Activated T-cell treated with anti-CD3 and anti-CD28 coated beads, Interleukin-2, amount 50 U/mL, for 24 hours (primary cell): Measurements from ENCODE around the gene MOB3B.
"Not testable (repeated sequence)": the region's sequence is repeated elsewhere in the genome, so short reads cannot be mapped to it uniquely, and the experiment has no call there.

Experiments used
- DNase-seq: peaks from one replicate; pipeline ENCODE4 v3.0.0-alpha.2; 2020
- H3K27ac Mint-ChIP-seq: 2 replicates; pipeline ENCODE4 v1.8.0; 2020; ENCODE audit warnings: mild to moderate bottlenecking, mixed read lengths
- H3K27me3 Mint-ChIP-seq: 2 replicates; pipeline ENCODE4 v1.8.0; 2020; ENCODE audit warnings: mixed read lengths
- H3K36me3 Mint-ChIP-seq: 2 replicates; pipeline ENCODE4 v1.8.0; 2020; ENCODE audit warnings: low read depth, mixed read lengths
- H3K4me1 Mint-ChIP-seq: 2 replicates; pipeline ENCODE4 v1.8.0; 2020; ENCODE audit warnings: low read depth, mixed read lengths
- H3K4me3 Mint-ChIP-seq: 2 replicates; pipeline ENCODE4 v1.8.0; 2020; ENCODE audit warnings: mild to moderate bottlenecking, moderate library complexity, mixed read lengths
- H3K9me3 Mint-ChIP-seq: 2 replicates; pipeline ENCODE4 v1.8.0; 2020; ENCODE audit warnings: mixed read lengths

The MOB3B gene

GRCh38 chr9:27427272-27427643, 102.4 kb downstream of the MOB3B start:
- H3K36me3 Mint-ChIP-seq, result no peaks in the 10 kb centered on the region
- H3K4me1 Mint-ChIP-seq, result peaks cover 6% of the 10 kb centered on the region
- no peak overlapping the region for H3K4me3 Mint-ChIP-seq
- H3K9me3 Mint-ChIP-seq, result no peaks in the 10 kb centered on the region
- DNase-seq, result no peak
- H3K27ac Mint-ChIP-seq, result no peak overlapping the region
- H3K27me3 Mint-ChIP-seq, result no peaks in the 10 kb centered on the region

GRCh38 chr9:27426511-27427271, 102.9 kb downstream of the MOB3B start:
- H3K27ac Mint-ChIP-seq, result no peak overlapping the region
- no peak for DNase-seq
- no peak overlapping the region for H3K4me3 Mint-ChIP-seq
- peaks cover under 1% of the 10 kb centered on the region for H3K4me1 Mint-ChIP-seq
- no peaks in the 10 kb centered on the region for H3K27me3 Mint-ChIP-seq
- H3K9me3 Mint-ChIP-seq, result no peaks in the 10 kb centered on the region
- no peaks in the 10 kb centered on the region for H3K36me3 Mint-ChIP-seq

GRCh38 chr9:27425827-27426510, 103.6 kb downstream of the MOB3B start:
- no peaks in the 10 kb centered on the region for H3K36me3 Mint-ChIP-seq
- no peaks in the 10 kb centered on the region for H3K9me3 Mint-ChIP-seq
- H3K27me3 Mint-ChIP-seq, result no peaks in the 10 kb centered on the region
- H3K4me3 Mint-ChIP-seq, result no peak overlapping the region
- H3K4me1 Mint-ChIP-seq, result no peaks in the 10 kb centered on the region
- DNase-seq, result no peak
- no peak overlapping the region for H3K27ac Mint-ChIP-seq

GRCh38 chr9:27423915-27424710, 105.5 kb downstream of the MOB3B start:
- H3K4me1 Mint-ChIP-seq, result no peaks in the 10 kb centered on the region
- H3K9me3 Mint-ChIP-seq, result peaks cover 6% of the 10 kb centered on the region
- no peak overlapping the region for H3K27ac Mint-ChIP-seq
- no peak for DNase-seq
- H3K36me3 Mint-ChIP-seq, result no peaks in the 10 kb centered on the region
- no peak overlapping the region for H3K4me3 Mint-ChIP-seq
- H3K27me3 Mint-ChIP-seq, result no peaks in the 10 kb centered on the region

GRCh38 chr9:27422279-27422834, 107.3 kb downstream of the MOB3B start:
- Mint-ChIP-seq H3K4me1 (no peaks in the 10 kb centered on the region), H3K27me3 (no peaks in the 10 kb centered on the region), H3K36me3 (no peaks in the 10 kb centered on the region), H3K4me3 (no peak overlapping the region), H3K9me3 (peaks cover 10% of the 10 kb centered on the region), H3K27ac (no peak overlapping the region)
- no peak for DNase-seq

- H3K36me3 Mint-ChIP-seq, result no peaks in the 10 kb centered on the region
- peaks cover 10% of the 10 kb centered on the region for H3K9me3 Mint-ChIP-seq
- no peaks in the 10 kb centered on the region for H3K4me1 Mint-ChIP-seq
- no peaks in the 10 kb centered on the region for H3K27me3 Mint-ChIP-seq
- no peak for DNase-seq
- no peak overlapping the region for H3K4me3 Mint-ChIP-seq
- no peak overlapping the region for H3K27ac Mint-ChIP-seq
These were observed 108.0 kb downstream of the MOB3B start for GRCh38 chr9:27421577-27421976.

- H3K4me3 Mint-ChIP-seq, H3K4me1 Mint-ChIP-seq, DNase-seq, H3K27me3 Mint-ChIP-seq, H3K36me3 Mint-ChIP-seq, H3K9me3 Mint-ChIP-seq, H3K27ac Mint-ChIP-seq: not testable (repeated sequence)
These were observed 110.1 kb downstream of the MOB3B start for GRCh38 chr9:27419558-27419957.

- Mint-ChIP-seq H3K4me3 (no peak overlapping the region), H3K9me3 (peaks cover 5% of the 10 kb centered on the region), H3K27me3 (no peaks in the 10 kb centered on the region), H3K4me1 (no peaks in the 10 kb centered on the region), H3K27ac (no peak overlapping the region), H3K36me3 (no peaks in the 10 kb centered on the region)
- DNase-seq, result no peak
These were observed 115.3 kb downstream of the MOB3B start for GRCh38 chr9:27414220-27414761.

GRCh38 chr9:27413511-27414219, 115.9 kb downstream of the MOB3B start:
- Mint-ChIP-seq H3K27me3 (no peaks in the 10 kb centered on the region), H3K4me1 (no peaks in the 10 kb centered on the region), H3K27ac (no peak overlapping the region), H3K4me3 (no peak overlapping the region), H3K36me3 (no peaks in the 10 kb centered on the region), H3K9me3 (no peaks in the 10 kb centered on the region)
- DNase-seq, result no peak

- no peak for DNase-seq
- Mint-ChIP-seq H3K4me1 (no peaks in the 10 kb centered on the region), H3K9me3 (no peaks in the 10 kb centered on the region), H3K36me3 (no peaks in the 10 kb centered on the region), H3K27ac (no peak overlapping the region), H3K27me3 (no peaks in the 10 kb centered on the region), H3K4me3 (no peak overlapping the region)
These were observed 116.7 kb downstream of the MOB3B start for GRCh38 chr9:27412963-27413362.

GRCh38 chr9:27412081-27412480, 117.5 kb downstream of the MOB3B start:
- Mint-ChIP-seq H3K27ac (no peak overlapping the region), H3K4me1 (no peaks in the 10 kb centered on the region), H3K36me3 (no peaks in the 10 kb centered on the region), H3K27me3 (no peaks in the 10 kb centered on the region), H3K9me3 (no peaks in the 10 kb centered on the region), H3K4me3 (no peak overlapping the region)
- DNase-seq, result no peak

- no peaks in the 10 kb centered on the region for H3K36me3 Mint-ChIP-seq
These were observed 121.1 kb downstream of the MOB3B start for GRCh38 chr9:27408482-27408881.

GRCh38 chr9:27408001-27408400, 121.6 kb downstream of the MOB3B start:
- H3K9me3 Mint-ChIP-seq, result no peaks in the 10 kb centered on the region
- H3K4me1 Mint-ChIP-seq, result no peaks in the 10 kb centered on the region
- H3K27me3 Mint-ChIP-seq, result no peaks in the 10 kb centered on the region
- no peak overlapping the region for H3K27ac Mint-ChIP-seq
- DNase-seq, result no peak
- H3K4me3 Mint-ChIP-seq, result no peak overlapping the region
- no peaks in the 10 kb centered on the region for H3K36me3 Mint-ChIP-seq

More at GRCh38 chr9:27408482-27408881, 121.1 kb downstream of the MOB3B start:
- Mint-ChIP-seq H3K4me3 (no peak overlapping the region), H3K4me1 (no peaks in the 10 kb centered on the region), H3K27me3 (no peaks in the 10 kb centered on the region), H3K9me3 (no peaks in the 10 kb centered on the region), H3K27ac (no peak overlapping the region)
- DNase-seq, result no peak

- Mint-ChIP-seq H3K4me1 (no peaks in the 10 kb centered on the region), H3K27ac (no peak overlapping the region), H3K27me3 (no peaks in the 10 kb centered on the region), H3K36me3 (no peaks in the 10 kb centered on the region), H3K4me3 (no peak overlapping the region), H3K9me3 (no peaks in the 10 kb centered on the region)
- no peak for DNase-seq
These were observed 122.1 kb downstream of the MOB3B start for GRCh38 chr9:27407491-27407890.
